GM12878 (cell line): ENCODE measurements around the gene TGFBR3. TPM values are rescaled to one million over a fixed set of nuclear protein-coding genes. Genes with fewer than 3 reads are reported as not detected.

ENCODE experiments used
- ATAC-seq: fragments of 200-7000 bp; cut with Tn5 transposase; 3 replicates; pipeline ENCODE4 v1.9.1; 2020; ENCODE audit warnings: mild to moderate bottlenecking, moderate library complexity
- BruUV-seq: library from RNA; stranded (reverse); fragments of 400-500 nt; replicated peaks from 2 replicates; lab custom pipeline; 2021; lab: Mats Ljungman, UMichigan
- CTCF ChIA-PET: fragments of 300-600 bp; sonication (Branson Sonifier 250); formaldehyde crosslinking; extraction: SDS; loops from one replicate; lab custom pipeline; 2021; ENCODE audit warnings: inconsistent platforms; lab: Yijun Ruan, JAX
- POLR2A ChIA-PET: fragments of 350-600 bp; formaldehyde crosslinking; extraction: SDS; loops from one replicate; lab custom pipeline; 2021; ENCODE audit warnings: inconsistent platforms; lab: Charles Lee
- RAD21 ChIA-PET: fragments of 300-600 bp; sonication (Branson Sonifier 250); formaldehyde crosslinking; loops from one replicate; lab custom pipeline; 2023; ENCODE audit warnings: antibody characterized with exemption; ENCODE audit not compliant: unreplicated experiment; lab: Charles Lee
- SMC1A ChIA-PET: fragments of 300-600 bp; sonication (Branson Sonifier 250); formaldehyde crosslinking; loops from one replicate; lab custom pipeline; 2023; ENCODE audit not compliant: unreplicated experiment, uncharacterized antibody; lab: Charles Lee
- DNase-seq: peaks from one replicate; pipeline ENCODE4 v3.0.0-alpha.2; 2011; ENCODE audit warnings: low read depth, low spot score
- FAIRE-seq: peaks from 3 replicates; lab custom pipeline; 2011; peaks lifted over from hg19 to GRCh38; lab: Jason Lieb, UNC
- H2AFZ ChIP-seq: 2 replicates; pipeline ENCODE4 v1.6.0; 2011; ENCODE audit warnings: low read depth, low read length, control low read depth; ENCODE audit not compliant: control insufficient read depth
- H3K27ac ChIP-seq: 2 replicates; pipeline ENCODE4 v1.5.1; 2011; ENCODE audit warnings: control low read depth; ENCODE audit not compliant: control insufficient read depth, insufficient read depth
- H3K27me3 ChIP-seq, 2 experiments: replicated peaks in 1 of 2; 2 replicates each; pipeline versions ENCODE4 v1.6.0 to v1.6.1; 2011; ENCODE audit warnings: low read length in 1 of 2; ENCODE audit not compliant: control insufficient read depth in 2 of 2, insufficient read depth in 2 of 2
- H3K36me3 ChIP-seq, 2 experiments: 2 replicates each; pipeline ENCODE4 v1.5.1; 2011; ENCODE audit warnings: low read length in 1 of 2; ENCODE audit not compliant: control insufficient read depth in 2 of 2, insufficient read depth in 2 of 2
- H3K4me1 ChIP-seq: 2 replicates; pipeline ENCODE4 v1.6.1; 2011; ENCODE audit warnings: mild to moderate bottlenecking, low read length, moderate library complexity, mixed read lengths; ENCODE audit not compliant: control insufficient read depth, insufficient read depth
- H3K4me2 ChIP-seq: 2 replicates; pipeline ENCODE4 v1.6.0; 2011; ENCODE audit warnings: control low read depth; ENCODE audit not compliant: control insufficient read depth, insufficient read depth
- H3K4me3 ChIP-seq: fragments of 200-600 bp; sonication (generic); 2 replicates; pipeline ENCODE4 v1.5.1; 2016
- H3K79me2 ChIP-seq: 2 replicates; pipeline ENCODE4 v1.6.0; 2011; ENCODE audit warnings: low read length; ENCODE audit not compliant: control insufficient read depth, insufficient read depth
- H3K9ac ChIP-seq: 2 replicates; pipeline ENCODE4 v1.8.0; 2011; ENCODE audit warnings: low read length, control low read depth, mixed read lengths; ENCODE audit not compliant: control insufficient read depth, insufficient read depth
- H3K9me3 ChIP-seq: replicated peaks from 3 replicates; pipeline ENCODE4 v1.5.1; 2011; ENCODE audit warnings: mild to moderate bottlenecking, low read length; ENCODE audit not compliant: control insufficient read depth, insufficient read depth
- H4K20me1 ChIP-seq: 2 replicates; pipeline ENCODE4 v1.6.0; 2011; ENCODE audit not compliant: control insufficient read depth, insufficient read depth
- ATF7 ChIP-seq: fragments of 450-650 bp; IDR thresholded peaks from 2 replicates; pipeline ENCODE4 v1.6.1; 2016; ENCODE audit warnings: low read depth, mild to moderate bottlenecking
- BMI1 ChIP-seq: fragments of 450-650 bp; IDR thresholded peaks from 2 replicates; pipeline ENCODE4 v1.6.1; 2016; ENCODE audit warnings: mild to moderate bottlenecking, moderate library complexity, borderline replicate concordance
- CBFB ChIP-seq: IDR thresholded peaks from 2 replicates; pipeline ENCODE4 v1.6.1; 2016; ENCODE audit warnings: antibody characterized with exemption, low read depth
- CREM ChIP-seq: IDR thresholded peaks from 2 replicates; pipeline ENCODE4 v1.6.1; 2014; ENCODE audit warnings: antibody characterized with exemption, low read depth
- EED ChIP-seq: sonication (generic); IDR thresholded peaks from 2 replicates; pipeline ENCODE4 v1.6.1; 2016; ENCODE audit warnings: antibody characterized with exemption, low read depth
- FOS ChIP-seq: IDR thresholded peaks from 3 replicates; pipeline ENCODE4 v1.6.1; 2011; ENCODE audit warnings: borderline replicate concordance; ENCODE audit not compliant: insufficient read length; ENCODE audit errors: extremely low read depth
- FOXK2 ChIP-seq: fragments of 450-650 bp; IDR thresholded peaks from 2 replicates; pipeline ENCODE4 v1.6.1; 2017; ENCODE audit warnings: mild to moderate bottlenecking, moderate library complexity
- HDAC2 ChIP-seq: fragments of 200-600 bp; sonication (generic); IDR thresholded peaks from 2 replicates; pipeline ENCODE4 v1.6.1; 2017
- IKZF2 ChIP-seq, 2 experiments: fragments of 450-650 bp; IDR thresholded peaks; 2 replicates each; pipeline ENCODE4 v1.6.1; 2017; ENCODE audit warnings: mild to moderate bottlenecking in 2 of 2, moderate library complexity in 2 of 2
- IRF4 ChIP-seq: IDR thresholded peaks from 2 replicates; pipeline ENCODE4 v1.6.1; 2011; ENCODE audit warnings: low read depth, low read length
- JUNB ChIP-seq: IDR thresholded peaks from 2 replicates; pipeline ENCODE4 v1.6.1; 2016; ENCODE audit warnings: antibody characterized with exemption, mild to moderate bottlenecking
- MEF2A ChIP-seq: IDR thresholded peaks from 2 replicates; pipeline ENCODE4 v1.6.1; 2011; ENCODE audit warnings: low read depth, mild to moderate bottlenecking, low read length, moderate library complexity; ENCODE audit not compliant: insufficient read depth
- NBN ChIP-seq: fragments of 450-650 bp; IDR thresholded peaks from 2 replicates; pipeline ENCODE4 v1.6.1; 2016
- POU2F2 ChIP-seq: IDR thresholded peaks from 3 replicates; pipeline ENCODE4 v1.6.1; 2011; ENCODE audit warnings: low read depth, mild to moderate bottlenecking, low read length, borderline replicate concordance
- RELA ChIP-seq: fragments of 450-650 bp; IDR thresholded peaks from 2 replicates; pipeline ENCODE4 v1.8.0; 2014; ENCODE audit warnings: borderline replicate concordance; ENCODE audit not compliant: partially characterized antibody
- RFX5 ChIP-seq: IDR thresholded peaks from 2 replicates; pipeline ENCODE4 v1.6.1; 2011; ENCODE audit warnings: low read depth, low read length, improper control_type of control experiment
- STAT3 ChIP-seq: IDR thresholded peaks from 2 replicates; pipeline ENCODE4 v1.6.1; 2011; ENCODE audit warnings: low read depth, low read length, improper control_type of control experiment
- TBL1XR1 ChIP-seq: IDR thresholded peaks from 2 replicates; pipeline ENCODE4 v1.6.1; 2012; ENCODE audit warnings: low read depth, low read length, improper control_type of control experiment
- TCF3 ChIP-seq: IDR thresholded peaks from 2 replicates; pipeline ENCODE4 v1.6.1; 2012; ENCODE audit warnings: low read depth, mild to moderate bottlenecking, low read length, borderline replicate concordance; ENCODE audit not compliant: insufficient read depth
- TCF7 ChIP-seq: IDR thresholded peaks from 2 replicates; pipeline ENCODE4 v1.6.1; 2014; ENCODE audit warnings: antibody characterized with exemption, borderline replicate concordance
- ZNF217 ChIP-seq: fragments of 450-650 bp; IDR thresholded peaks from 2 replicates; pipeline ENCODE4 v1.6.1; 2017; ENCODE audit warnings: antibody characterized with exemption, mild to moderate bottlenecking
- WGBS: methylation state at CpG from one replicate; pipeline ENCODE4 v1.1.6; 2016; ENCODE audit warnings: low lambda C conversion rate; ENCODE audit not compliant: insufficient replicate concordance, insufficient coverage; ENCODE audit errors: missing lambda C conversion rate; 5-methylcytosine and 5-hydroxymethylcytosine counted together
- in situ Hi-C: fragments of 300-500 bp; cut with MboI; formaldehyde crosslinking; loops from 9 replicates; pipeline ENCODE4 v1.14.3; 2018; ENCODE audit warnings: mixed read lengths
- intact Hi-C: fragments of 100-400 bp; cut with micrococcal nuclease; formaldehyde crosslinking; loops from one replicate; pipeline ENCODE4 v1.14.2; 2022; ENCODE audit not compliant: unreplicated experiment
- polyA plus RNA-seq, 11 experiments: library from polyadenylated mRNA; depleted of rRNA in 4 of 11; unstranded in 6 of 11; stranded (reverse) in 5 of 11; fragments of >200 nt; fragmentation: Nextera tagmentation in 4 of 11; fragmentation: Illumina TruSeq in 1 of 11; extraction: Ambion mirVana in 4 of 11; extraction: Trizol in 1 of 11; gene quantifications; 1 replicate in 1 of 11; 2 replicates in 10 of 11; pipeline versions ENCODE4 v1.2.1 to v1.2.3, GENCODE V29; 2011 to 2016; ENCODE audit warnings: inconsistent platforms in 2 of 11, missing spikeins in 2 of 11, low read depth in 1 of 11
- total RNA-seq, 4 experiments: library from RNA; depleted of rRNA in 3 of 4; stranded (reverse); fragments of >200 nt in 3 of 4; fragmentation: Illumina TruSeq in 1 of 4; extraction: Trizol in 1 of 4; gene quantifications; 2 replicates each; pipeline versions ENCODE4 v1.2.1 to v1.2.3, GENCODE V29; 2013 to 2021
- TF ChIP-seq, protein P1 (sequence below): fragments of 450-650 bp; formaldehyde crosslinking; IDR thresholded peaks from 2 replicates; pipeline ENCODE4 v1.4.0; 2020; ENCODE audit warnings: mild to moderate bottlenecking, moderate library complexity

The TGFBR3 gene
- total and polyA plus RNA-seq, 10 of the 15 experiments (the other 5 are each of a cell fraction or from before 2014, with no cell fraction given) = 2.7 to 16.5 (median 12.6) TPM

DNA sequence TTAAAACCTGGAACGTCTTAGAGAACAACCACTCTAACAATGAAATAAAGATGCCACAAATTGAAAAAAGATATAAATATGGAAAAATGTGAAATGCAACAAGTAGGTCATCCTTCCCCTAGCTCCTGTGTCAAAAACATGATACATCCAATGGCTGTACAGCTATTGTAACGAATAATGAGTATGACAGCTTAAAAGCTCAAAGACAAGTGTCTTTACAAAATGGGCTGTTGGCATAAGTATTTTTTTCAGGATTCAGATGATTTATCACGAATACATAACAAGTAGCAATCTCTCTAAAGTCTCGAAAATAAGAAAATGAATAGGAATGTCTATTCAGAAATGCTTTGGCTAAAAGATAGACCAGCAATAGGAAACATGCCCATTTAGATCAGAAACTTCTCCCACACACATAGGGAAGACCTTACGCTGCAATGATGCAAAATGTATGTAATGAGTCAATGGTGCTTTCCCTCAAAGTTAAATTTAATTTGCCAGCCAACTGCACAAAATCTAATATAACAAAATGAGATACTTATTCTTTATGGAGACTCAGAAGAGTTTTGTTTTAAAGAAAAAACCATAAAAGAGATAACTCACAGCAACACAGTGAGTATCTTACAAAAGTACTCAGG, 8.3 kb downstream of the TGFBR3 start:
- H3K4me1 ChIP-seq = peaks cover 28% of the 10 kb centered on the region
- ChIA-PET RAD21 (no interaction called here), CTCF (interaction anchor here (0.7 kb wide), 1 partner anchor 420 kb away, joined by 3 read pairs; no protein-coding TSS in a partner anchor), SMC1A (interaction anchor here (1.1 kb wide), 1 partner anchor 73 kb away, joined by 3 read pairs; no protein-coding TSS in a partner anchor), POLR2A (no interaction called here)
- in situ Hi-C loops (loop anchor here (25.0 kb wide), 1 partner anchor 365 kb away; the partner anchor contains the start of gene CDC7), intact Hi-C loops (loop anchor here (2.0 kb wide), 1 partner anchor 73 kb away; no protein-coding TSS in a partner anchor)
- H2AFZ ChIP-seq = no peak overlapping the region
- H3K9me3 ChIP-seq = no peaks in the 10 kb centered on the region
- ATAC-seq (peak; percentile 39), DNase-seq (no peak), FAIRE-seq (peak; percentile 90)
- H3K79me2 ChIP-seq = peaks cover 4% of the 10 kb centered on the region
- H3K4me2 ChIP-seq = peak overlapping the region; percentile 43
- no peaks in the 10 kb centered on the region for H3K27me3 ChIP-seq
- WGBS = 10% methylated on average over 5 of the region's 5 CpGs
- H4K20me1 ChIP-seq = no peaks in the 10 kb centered on the region
- H3K27ac ChIP-seq = peak overlapping the region; percentile 4; the same call in 1 of the 2 replicates
- H3K36me3 ChIP-seq = no peaks in the 10 kb centered on the region
- no TSS peak for BruUV-seq
- no peak overlapping the region for H3K9ac ChIP-seq
- no peak overlapping the region; the same call in 1 of the 2 replicates for H3K4me3 ChIP-seq
- peak; percentile 96 for TF ChIP-seq IRF4
- peak; percentile 65; the same call in 1 of the 2 replicates for TF ChIP-seq TBL1XR1
- no peak for TF ChIP-seq TCF3
- peak; percentile 34; the same call in 1 of the 2 replicates for TF ChIP-seq BMI1
- TF ChIP-seq NBN = no peak
- no peak for TF ChIP-seq RFX5
- TF ChIP-seq FOXK2 = no peak
- 0 out of 3 replicates have a peak, but pooled peaks have one; percentile 13 for TF ChIP-seq POU2F2
- TF ChIP-seq ATF7 = peak; percentile 68
- no peak for TF ChIP-seq FOS
- peak; percentile 97 for TF ChIP-seq JUNB
- TF ChIP-seq TCF7 = 0 out of 2 replicates have a peak, but pooled peaks have one; percentile 41
- TF ChIP-seq ZNF217 = no peak
- TF ChIP-seq CBFB = no peak
- peak; percentile 87 for TF ChIP-seq MEF2A
- TF ChIP-seq IKZF2 (IDR thresholded peaks at IDR 0.05) = peak; percentile 85 to 86
- TF ChIP-seq CREM = peak; percentile 95
- TF ChIP-seq, protein P1, sequence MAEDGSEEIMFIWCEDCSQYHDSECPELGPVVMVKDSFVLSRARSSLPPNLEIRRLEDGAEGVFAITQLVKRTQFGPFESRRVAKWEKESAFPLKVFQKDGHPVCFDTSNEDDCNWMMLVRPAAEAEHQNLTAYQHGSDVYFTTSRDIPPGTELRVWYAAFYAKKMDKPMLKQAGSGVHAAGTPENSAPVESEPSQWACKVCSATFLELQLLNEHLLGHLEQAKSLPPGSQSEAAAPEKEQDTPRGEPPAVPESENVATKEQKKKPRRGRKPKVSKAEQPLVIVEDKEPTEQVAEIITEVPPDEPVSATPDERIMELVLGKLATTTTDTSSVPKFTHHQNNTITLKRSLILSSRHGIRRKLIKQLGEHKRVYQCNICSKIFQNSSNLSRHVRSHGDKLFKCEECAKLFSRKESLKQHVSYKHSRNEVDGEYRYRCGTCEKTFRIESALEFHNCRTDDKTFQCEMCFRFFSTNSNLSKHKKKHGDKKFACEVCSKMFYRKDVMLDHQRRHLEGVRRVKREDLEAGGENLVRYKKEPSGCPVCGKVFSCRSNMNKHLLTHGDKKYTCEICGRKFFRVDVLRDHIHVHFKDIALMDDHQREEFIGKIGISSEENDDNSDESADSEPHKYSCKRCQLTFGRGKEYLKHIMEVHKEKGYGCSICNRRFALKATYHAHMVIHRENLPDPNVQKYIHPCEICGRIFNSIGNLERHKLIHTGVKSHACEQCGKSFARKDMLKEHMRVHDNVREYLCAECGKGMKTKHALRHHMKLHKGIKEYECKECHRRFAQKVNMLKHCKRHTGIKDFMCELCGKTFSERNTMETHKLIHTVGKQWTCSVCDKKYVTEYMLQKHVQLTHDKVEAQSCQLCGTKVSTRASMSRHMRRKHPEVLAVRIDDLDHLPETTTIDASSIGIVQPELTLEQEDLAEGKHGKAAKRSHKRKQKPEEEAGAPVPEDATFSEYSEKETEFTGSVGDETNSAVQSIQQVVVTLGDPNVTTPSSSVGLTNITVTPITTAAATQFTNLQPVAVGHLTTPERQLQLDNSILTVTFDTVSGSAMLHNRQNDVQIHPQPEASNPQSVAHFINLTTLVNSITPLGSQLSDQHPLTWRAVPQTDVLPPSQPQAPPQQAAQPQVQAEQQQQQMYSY = no peak
- peak; percentile 81 for TF ChIP-seq EED
- TF ChIP-seq STAT3 = peak; percentile 46; the same call in 1 of the 2 replicates
- TF ChIP-seq RELA = no peak
- no peak for TF ChIP-seq HDAC2
